Mucosa of stomach (tissue), 1 donor: ENCODE measurements around the gene TMTC2.

Source experiments
- H3K27me3 ChIP-seq: one replicate; pipeline ENCODE4 v1.7.0; 2013; ENCODE audit warnings: mild to moderate bottlenecking, low read length; ENCODE audit not compliant: control insufficient read depth, insufficient read depth
- H3K36me3 ChIP-seq: one replicate; pipeline ENCODE4 v1.7.0; 2013; ENCODE audit warnings: low read length; ENCODE audit not compliant: control insufficient read depth, insufficient read depth
- H3K4me1 ChIP-seq: one replicate; pipeline ENCODE4 v1.7.0; 2013; ENCODE audit warnings: mild to moderate bottlenecking, low read length; ENCODE audit not compliant: control insufficient read depth, insufficient read depth
- H3K4me3 ChIP-seq: one replicate; pipeline ENCODE4 v1.7.0; 2013; ENCODE audit warnings: low read length
- H3K9ac ChIP-seq: one replicate; pipeline ENCODE4 v1.7.0; 2013; ENCODE audit warnings: mild to moderate bottlenecking, low read length, moderate library complexity
- H3K9me3 ChIP-seq: one replicate; pipeline ENCODE4 v1.7.0; 2013; ENCODE audit warnings: mild to moderate bottlenecking, low read length, moderate library complexity; ENCODE audit not compliant: control insufficient read depth
- donor health status: Pancreatic carcinoma.

TMTC2 gene

GRCh38 chr12:82708061-82708879 lies 21.6 kb downstream of the TMTC2 start:
- Histone ChIP-seq H3K4me3 (no peak overlapping the region), H3K4me1 (no peaks in the 10 kb centered on the region), H3K36me3 (no peaks in the 10 kb centered on the region), H3K9me3 (no peaks in the 10 kb centered on the region), H3K9ac (no peak overlapping the region), H3K27me3 (no peaks in the 10 kb centered on the region)

GRCh38 chr12:82709794-82710355 lies 23.2 kb downstream of the TMTC2 start:
- H3K36me3 ChIP-seq: no peaks in the 10 kb centered on the region
- no peak overlapping the region for H3K4me3 ChIP-seq
- no peaks in the 10 kb centered on the region for H3K27me3 ChIP-seq
- H3K9me3 ChIP-seq: no peaks in the 10 kb centered on the region
- H3K9ac ChIP-seq: no peak overlapping the region
- no peaks in the 10 kb centered on the region for H3K4me1 ChIP-seq

- no peak overlapping the region for H3K4me3 ChIP-seq
- H3K27me3 ChIP-seq: no peaks in the 10 kb centered on the region
- no peaks in the 10 kb centered on the region for H3K36me3 ChIP-seq
- no peaks in the 10 kb centered on the region for H3K9me3 ChIP-seq
- H3K9ac ChIP-seq: no peak overlapping the region
- H3K4me1 ChIP-seq: no peaks in the 10 kb centered on the region
Measured at GRCh38 chr12:82710741-82711140, 24.0 kb downstream of the TMTC2 start.

- no peaks in the 10 kb centered on the region for H3K9me3 ChIP-seq
- H3K4me3 ChIP-seq: no peak overlapping the region
Measured at GRCh38 chr12:82714427-82714826, 27.7 kb downstream of the TMTC2 start.

GRCh38 chr12:82721726-82722125 lies 35.0 kb downstream of the TMTC2 start:
- no peak overlapping the region for H3K9ac ChIP-seq

More at GRCh38 chr12:82714427-82714826, 27.7 kb downstream of the TMTC2 start:
- Histone ChIP-seq H3K9ac (no peak overlapping the region), H3K4me1 (no peaks in the 10 kb centered on the region), H3K27me3 (no peaks in the 10 kb centered on the region), H3K36me3 (no peaks in the 10 kb centered on the region)

GRCh38 chr12:82723093-82723492 lies 36.4 kb downstream of the TMTC2 start:
- no peak overlapping the region for H3K4me3 ChIP-seq
- H3K9ac ChIP-seq: no peak overlapping the region
- H3K4me1 ChIP-seq: no peaks in the 10 kb centered on the region
- no peaks in the 10 kb centered on the region for H3K9me3 ChIP-seq
- no peaks in the 10 kb centered on the region for H3K27me3 ChIP-seq
- no peaks in the 10 kb centered on the region for H3K36me3 ChIP-seq

More at GRCh38 chr12:82721726-82722125, 35.0 kb downstream of the TMTC2 start:
- H3K27me3 ChIP-seq: no peaks in the 10 kb centered on the region
- H3K4me1 ChIP-seq: no peaks in the 10 kb centered on the region
- no peaks in the 10 kb centered on the region for H3K36me3 ChIP-seq
- no peak overlapping the region for H3K4me3 ChIP-seq
- no peaks in the 10 kb centered on the region for H3K9me3 ChIP-seq

GRCh38 chr12:82723891-82724290 lies 37.2 kb downstream of the TMTC2 start:
- Histone ChIP-seq H3K4me1 (no peaks in the 10 kb centered on the region), H3K36me3 (no peaks in the 10 kb centered on the region), H3K9me3 (no peaks in the 10 kb centered on the region), H3K27me3 (no peaks in the 10 kb centered on the region), H3K4me3 (no peak overlapping the region), H3K9ac (no peak overlapping the region)

- no peaks in the 10 kb centered on the region for H3K36me3 ChIP-seq
- H3K9me3 ChIP-seq: no peaks in the 10 kb centered on the region
- H3K9ac ChIP-seq: no peak overlapping the region
- no peak overlapping the region for H3K4me3 ChIP-seq
- no peaks in the 10 kb centered on the region for H3K27me3 ChIP-seq
- H3K4me1 ChIP-seq: no peaks in the 10 kb centered on the region
Measured at GRCh38 chr12:82725741-82726140, 39.0 kb downstream of the TMTC2 start.

GRCh38 chr12:82727886-82728285 lies 41.2 kb downstream of the TMTC2 start:
- H3K4me1 ChIP-seq: no peaks in the 10 kb centered on the region
- H3K4me3 ChIP-seq: no peak overlapping the region
- H3K27me3 ChIP-seq: no peaks in the 10 kb centered on the region
- no peaks in the 10 kb centered on the region for H3K36me3 ChIP-seq
- no peaks in the 10 kb centered on the region for H3K9me3 ChIP-seq
- H3K9ac ChIP-seq: no peak overlapping the region

- no peaks in the 10 kb centered on the region for H3K9me3 ChIP-seq
- H3K36me3 ChIP-seq: no peaks in the 10 kb centered on the region
- no peak overlapping the region for H3K9ac ChIP-seq
- no peaks in the 10 kb centered on the region for H3K4me1 ChIP-seq
- no peak overlapping the region for H3K4me3 ChIP-seq
- no peaks in the 10 kb centered on the region for H3K27me3 ChIP-seq
Measured at GRCh38 chr12:82728710-82729109, 42.0 kb downstream of the TMTC2 start.

GRCh38 chr12:82730953-82731459 lies 44.3 kb downstream of the TMTC2 start:
- Histone ChIP-seq H3K27me3 (no peaks in the 10 kb centered on the region), H3K36me3 (no peaks in the 10 kb centered on the region), H3K9me3 (no peaks in the 10 kb centered on the region), H3K4me3 (no peak overlapping the region), H3K9ac (no peak overlapping the region), H3K4me1 (no peaks in the 10 kb centered on the region)

GRCh38 chr12:82740129-82741000 lies 53.7 kb downstream of the TMTC2 start:
- Histone ChIP-seq H3K36me3 (no peaks in the 10 kb centered on the region), H3K27me3 (no peaks in the 10 kb centered on the region), H3K4me1 (peaks cover 8% of the 10 kb centered on the region), H3K9ac (no peak overlapping the region), H3K4me3 (no peak overlapping the region), H3K9me3 (no peaks in the 10 kb centered on the region)
